Erythroblast (primary cell): ENCODE data around the gene KATNB1.
A peak's percentile ranks its signal among the peaks of the same experiment; 100 is the strongest.
"Not testable (repeated sequence)": the region's sequence is repeated elsewhere in the genome, so short reads cannot be mapped to it uniquely, and the experiment has no call there.

Experiments
- DNase-seq, 2 experiments: peaks; one replicate each; lab custom pipeline; 2025; lab: John Stamatoyannopoulos, UW
- GATA1 ChIP-seq: IDR thresholded peaks from 2 replicates; pipeline ENCODE4 v1.6.1; 2011; ENCODE audit warnings: low read depth, mild to moderate bottlenecking, control low read depth, low read length, moderate library complexity
- POLR2A ChIP-seq: IDR thresholded peaks from 2 replicates; pipeline ENCODE4 v1.6.1; 2011; ENCODE audit warnings: mild to moderate bottlenecking, low read length

KATNB1 gene

GRCh38 chr16:57778658-57779057 lies 43.1 kb downstream of the KATNB1 start:
- no peak for DNase-seq
- no peak for TF ChIP-seq POLR2A
- no peak for TF ChIP-seq GATA1

DNA sequence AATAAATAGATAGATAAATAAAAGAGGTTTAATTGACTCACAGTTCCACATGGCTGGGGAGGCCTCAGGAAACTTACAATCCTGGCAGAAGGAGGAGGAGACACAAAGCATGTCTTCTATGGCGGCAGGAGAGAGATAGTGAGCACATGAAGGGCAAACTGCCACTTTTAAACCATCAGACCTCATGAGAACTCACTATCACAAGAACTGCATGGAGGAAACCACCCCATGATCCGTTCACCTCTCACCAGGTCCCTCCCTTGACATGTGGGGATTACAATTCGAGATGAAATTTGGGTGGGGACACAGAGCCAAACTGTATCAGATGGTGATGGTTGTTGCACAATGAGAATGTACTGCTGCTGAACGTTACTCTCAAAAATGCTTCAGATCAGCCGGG lies 44.3 kb downstream of the KATNB1 start:
- DNase-seq, result peak; percentile 14 to 49

- no peak for DNase-seq
- TF ChIP-seq POLR2A (no peak), GATA1 (no peak)
Measured at GRCh38 chr16:57781349-57781740, 45.8 kb downstream of the KATNB1 start.

GRCh38 chr16:57781741-57782606 lies 46.4 kb downstream of the KATNB1 start:
- DNase-seq, result no peak
- TF ChIP-seq GATA1 (no peak), POLR2A (no peak)

- DNase-seq, result not testable (repeated sequence)
Measured at GRCh38 chr16:57782607-57783055, 47.1 kb downstream of the KATNB1 start.

GRCh38 chr16:57783116-57783515 lies 47.5 kb downstream of the KATNB1 start:
- DNase-seq, result no peak
- no peak for TF ChIP-seq POLR2A
- TF ChIP-seq GATA1, result no peak

DNA sequence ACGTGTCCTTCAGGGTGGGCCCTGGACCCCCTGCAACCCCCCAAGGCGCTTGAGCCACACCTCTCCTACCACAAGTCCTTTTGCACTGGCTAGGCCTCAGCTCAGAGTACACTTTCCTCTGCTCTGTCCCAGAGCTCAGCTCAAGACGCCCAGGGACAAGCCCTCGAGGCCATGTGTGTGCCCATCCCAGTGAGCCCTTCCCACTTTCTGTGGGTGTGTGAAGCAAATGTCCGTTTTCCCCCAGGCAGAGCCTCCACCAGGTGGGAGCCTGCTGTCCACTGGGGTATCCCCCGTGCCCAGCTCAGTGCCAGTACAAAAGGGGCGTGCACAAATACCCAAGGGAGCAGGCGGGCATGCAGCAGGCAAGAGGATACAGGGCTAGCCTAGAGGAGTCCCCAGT lies 48.3 kb downstream of the KATNB1 start:
- DNase-seq, result no peak
- TF ChIP-seq GATA1 (no peak), POLR2A (no peak)

DNA sequence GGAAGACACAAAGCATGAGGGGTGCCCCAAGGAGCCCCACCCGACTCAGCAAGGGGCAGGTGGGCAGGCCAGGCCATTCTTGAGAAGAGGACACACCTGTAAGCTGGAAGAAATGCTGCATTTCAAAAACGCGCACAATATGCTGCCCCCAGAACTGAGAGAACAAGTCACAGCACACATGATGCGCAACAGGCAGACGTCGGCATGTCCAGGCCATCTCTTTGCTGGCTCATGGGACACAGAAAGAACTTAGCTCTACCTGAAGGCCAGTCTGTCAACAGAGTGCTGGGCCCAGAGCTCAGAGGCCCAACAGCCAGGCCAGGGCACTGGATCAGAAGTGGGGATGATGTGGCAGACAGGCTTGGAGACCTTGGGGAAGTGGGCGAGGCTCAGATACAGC lies 48.8 kb downstream of the KATNB1 start:
- no peak for TF ChIP-seq GATA1
- TF ChIP-seq POLR2A, result no peak
- no peak for DNase-seq

- TF ChIP-seq POLR2A (no peak), GATA1 (no peak)
Measured at GRCh38 chr16:57785385-57785784, 49.8 kb downstream of the KATNB1 start.

DNA sequence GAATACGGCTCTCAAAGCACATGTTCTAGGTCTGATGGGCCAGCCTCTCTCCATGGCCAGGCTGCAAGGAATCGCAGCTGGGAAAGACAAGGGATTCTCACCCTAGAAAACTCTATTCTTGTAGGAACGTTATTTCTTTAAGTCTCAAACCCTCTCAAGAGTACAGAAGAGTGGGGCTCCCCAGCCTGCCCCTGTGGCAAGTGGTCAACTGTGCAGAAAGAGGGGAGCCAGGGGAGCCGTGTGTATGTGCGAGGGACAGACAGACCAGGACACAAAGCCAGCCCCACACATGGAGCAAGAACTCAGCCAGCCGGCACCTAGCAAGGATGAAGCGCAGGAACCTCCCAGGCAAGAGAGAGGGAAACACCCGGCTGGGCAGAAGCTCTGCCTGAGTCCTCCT lies 50.4 kb downstream of the KATNB1 start:
- DNase-seq, result no peak
- TF ChIP-seq GATA1 (no peak), POLR2A (no peak)

More at GRCh38 chr16:57785385-57785784, 49.8 kb downstream of the KATNB1 start:
- DNase-seq, result no peak

DNA sequence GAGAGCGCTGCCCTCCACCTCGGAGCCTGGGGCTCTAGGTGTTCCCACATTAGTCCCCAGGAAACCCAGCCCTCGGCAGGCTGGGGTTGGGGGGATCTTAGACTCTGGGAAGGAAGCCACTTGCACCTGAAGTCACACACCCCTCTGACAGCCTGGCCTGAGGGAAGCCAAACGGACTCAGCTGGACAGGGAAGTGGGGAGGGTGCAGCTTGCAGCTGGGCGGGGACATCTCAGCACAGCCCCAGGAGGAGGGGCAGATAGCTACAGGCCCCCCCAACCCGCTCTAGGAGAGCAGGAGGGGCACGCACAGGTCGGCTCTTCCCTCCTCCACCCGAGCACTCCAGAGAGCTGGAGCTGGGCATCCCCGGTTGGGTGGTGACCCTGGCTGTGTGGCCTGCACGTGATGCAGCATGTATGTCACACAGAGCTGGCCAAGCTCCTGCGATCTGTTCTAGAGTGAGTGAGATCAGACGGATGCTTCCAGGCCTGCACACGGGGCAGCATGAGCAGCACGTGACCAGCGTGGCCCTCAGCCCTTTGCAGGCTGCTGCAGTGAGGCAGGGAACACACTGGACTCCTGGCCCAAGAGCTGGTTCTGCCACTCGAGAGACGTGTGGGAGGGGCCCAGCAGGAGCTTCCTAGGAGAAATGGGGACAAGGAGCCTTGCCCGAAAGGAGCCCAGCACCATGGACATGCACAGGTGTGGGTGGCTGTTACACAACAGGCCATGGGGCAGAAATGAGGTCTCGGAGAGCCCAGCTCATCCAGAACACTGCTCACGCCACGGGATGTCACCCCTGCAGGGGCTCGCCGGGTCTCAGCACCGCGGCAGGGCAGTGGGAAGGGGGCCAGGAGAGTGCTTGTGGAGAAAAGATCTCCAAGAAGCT lies 51.3 kb downstream of the KATNB1 start:
- no peak for DNase-seq
- no peak for TF ChIP-seq GATA1
- no peak for TF ChIP-seq POLR2A

- DNase-seq, result no peak
- TF ChIP-seq GATA1, result no peak
- TF ChIP-seq POLR2A, result no peak
Measured at GRCh38 chr16:57787519-57787905, 51.9 kb downstream of the KATNB1 start.

- DNase-seq, result no peak
- TF ChIP-seq POLR2A, result no peak
- TF ChIP-seq GATA1, result no peak
Measured at GRCh38 chr16:57788252-57788841, 52.8 kb downstream of the KATNB1 start.

DNA sequence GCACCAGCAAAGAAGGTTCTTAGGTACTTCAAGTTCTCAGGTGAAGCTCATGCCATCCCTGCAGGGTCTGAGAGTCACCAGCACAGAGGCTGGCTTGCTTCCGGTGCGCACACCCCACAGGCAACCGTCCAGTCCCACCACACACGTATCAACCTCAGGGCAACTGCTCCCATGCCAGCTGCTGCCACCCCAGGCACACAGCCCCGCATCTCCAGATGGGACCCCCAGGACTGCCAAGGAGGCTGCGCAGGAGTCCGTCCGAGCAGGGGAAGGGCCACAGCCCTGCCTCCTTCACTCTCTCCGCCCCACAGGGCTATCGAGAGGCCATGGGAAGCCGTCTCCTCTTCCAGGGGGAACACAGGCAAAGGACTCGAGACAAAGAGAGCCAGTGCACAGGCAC lies 53.4 kb downstream of the KATNB1 start:
- TF ChIP-seq GATA1, result no peak
- no peak for TF ChIP-seq POLR2A

More for the DNA sequence above, 53.4 kb downstream of the KATNB1 start:
- DNase-seq, result no peak
